K562 (cell line): ENCODE data around the gene DDC. TPM values are rescaled to one million over a fixed set of nuclear protein-coding genes. Genes with fewer than 3 reads are reported as not detected.

Experiments
- ARHGAP35 ChIP-seq: fragments of 450-650 bp; IDR thresholded peaks from 2 replicates; pipeline ENCODE4 v1.6.1; 2018; ENCODE audit not compliant: partially characterized antibody
- BRD9 ChIP-seq: fragments of 450-650 bp; IDR thresholded peaks from 2 replicates; pipeline ENCODE4 v1.6.1; 2018; ENCODE audit warnings: low read depth; ENCODE audit not compliant: partially characterized antibody
- CREB1 ChIP-seq, 2 experiments: sonication (generic) in 1 of 2; formaldehyde crosslinking in 1 of 2; IDR thresholded peaks; 2 replicates each; pipeline versions ENCODE4 v1.6.1 to v1.8.0; 2012 to 2022; ENCODE audit warnings: inconsistent platforms in 1 of 2, mild to moderate bottlenecking in 1 of 2, missing genetic modification reagents in 1 of 2, moderate library complexity in 1 of 2
- ERF ChIP-seq: fragments of 450-650 bp; formaldehyde crosslinking; IDR thresholded peaks from 2 replicates; pipeline ENCODE4 v1.4.0; 2020; ENCODE audit warnings: mild to moderate bottlenecking, mixed read lengths
- ETV6 ChIP-seq, 3 experiments: fragments of 150-350 bp in 1 of 3; sonication (generic) in 1 of 3; formaldehyde crosslinking in 1 of 3; IDR thresholded peaks; 2 replicates each; pipeline versions ENCODE4 v1.6.1 to v1.8.0; 2014 to 2022; ENCODE audit warnings: borderline replicate concordance in 2 of 3, low read depth in 2 of 3, antibody characterized with exemption in 1 of 3, low read length in 1 of 3, mild to moderate bottlenecking in 1 of 3, missing genetic modification reagents in 1 of 3
- HNRNPLL ChIP-seq: fragments of 200-400 bp; formaldehyde crosslinking; IDR thresholded peaks from 2 replicates; pipeline ENCODE4 v1.6.1; 2017; ENCODE audit warnings: low read length, low read depth, mild to moderate bottlenecking; ENCODE audit not compliant: poor library complexity, severe bottlenecking
- ID3 ChIP-seq, 2 experiments: fragments of 250-450 bp in 1 of 2; fragments of 450-650 bp in 1 of 2; sonication (Bioruptor Pico) in 1 of 2; IDR thresholded peaks; 2 replicates each; pipeline versions ENCODE4 v1.6.1 to v1.8.0; 2016 to 2021; ENCODE audit warnings: mild to moderate bottlenecking in 2 of 2, moderate library complexity in 2 of 2, missing compliant biosample characterization in 1 of 2, missing genetic modification characterization in 1 of 2
- KDM5B ChIP-seq: fragments of 200-600 bp; sonication (generic); IDR thresholded peaks from 2 replicates; pipeline ENCODE4 v1.6.1; 2012; ENCODE audit warnings: low read depth, mild to moderate bottlenecking, moderate library complexity, low read length, control low read depth, inconsistent platforms; ENCODE audit not compliant: insufficient replicate concordance
- NFYB ChIP-seq: IDR thresholded peaks from 2 replicates; pipeline ENCODE4 v1.6.1; 2011; ENCODE audit warnings: mild to moderate bottlenecking, moderate library complexity; ENCODE audit not compliant: insufficient read length; ENCODE audit errors: extremely low read depth
- NKRF ChIP-seq: fragments of 450-650 bp; IDR thresholded peaks from 2 replicates; pipeline ENCODE4 v1.6.1; 2016; ENCODE audit warnings: borderline replicate concordance
- PBX2 ChIP-seq, 2 experiments: IDR thresholded peaks in 1 of 2; conservative IDR thresholded peaks in 1 of 2; 2 replicates each; pipeline ENCODE4 v1.6.1; 2016; ENCODE audit warnings: low read depth in 2 of 2, mild to moderate bottlenecking in 1 of 2, missing compliant biosample characterization in 1 of 2, missing genetic modification characterization in 1 of 2, moderate library complexity in 1 of 2
- PRPF4 ChIP-seq: fragments of 200-400 bp; formaldehyde crosslinking; IDR thresholded peaks from one replicate; pipeline ENCODE4 v1.6.1; 2017; ENCODE audit warnings: low read length, low read depth, mild to moderate bottlenecking; ENCODE audit not compliant: insufficient read depth, poor library complexity, severe bottlenecking
- PTRF ChIP-seq: fragments of 450-650 bp; IDR thresholded peaks from 2 replicates; pipeline ENCODE4 v1.6.1; 2016; ENCODE audit warnings: mild to moderate bottlenecking, missing genetic modification characterization, missing compliant biosample characterization
- RAD21 ChIP-seq, 2 experiments: fragments of 250-450 bp in 1 of 2; fragments of 450-650 bp in 1 of 2; sonication (Bioruptor Pico) in 1 of 2; formaldehyde crosslinking in 1 of 2; IDR thresholded peaks in 1 of 2; conservative IDR thresholded peaks in 1 of 2; 2 replicates each; pipeline versions ENCODE4 v1.4.0 to v1.8.0; 2020 to 2022; ENCODE audit warnings: mild to moderate bottlenecking in 2 of 2, moderate library complexity in 1 of 2
- SETDB1 ChIP-seq: IDR thresholded peaks from one replicate; pipeline ENCODE4 v1.6.1; 2012; ENCODE audit warnings: low read length, control low read depth, inconsistent platforms
- STAG1 ChIP-seq: sonication (generic); formaldehyde crosslinking; IDR thresholded peaks from 2 replicates; pipeline ENCODE4 v1.5.0; 2020; ENCODE audit warnings: missing genetic modification reagents, borderline replicate concordance
- TCF3 ChIP-seq: sonication (generic); formaldehyde crosslinking; IDR thresholded peaks from 2 replicates; pipeline ENCODE4 v1.4.0; 2020; ENCODE audit warnings: mild to moderate bottlenecking, missing genetic modification reagents
- ZFP1 ChIP-seq: fragments of 450-650 bp; formaldehyde crosslinking; IDR thresholded peaks from 2 replicates; pipeline ENCODE4 v1.4.0; 2020; ENCODE audit warnings: mild to moderate bottlenecking, mixed read lengths
- ZNF146 ChIP-seq: IDR thresholded peaks from one replicate; pipeline ENCODE4 v1.6.1; 2018; ENCODE audit warnings: missing compliant biosample characterization; ENCODE audit not compliant: unreplicated experiment
- ZNF584 ChIP-seq: fragments of 200-800 bp; sonication (Bioruptor generic); IDR thresholded peaks from 2 replicates; pipeline ENCODE4 v1.6.1; 2016; ENCODE audit warnings: low read depth, mild to moderate bottlenecking, missing genetic modification characterization, missing compliant biosample characterization
- ZNF830 ChIP-seq: fragments of 250-450 bp; sonication (Bioruptor Pico); IDR thresholded peaks from 2 replicates; pipeline ENCODE4 v1.5.0; 2021; ENCODE audit warnings: mild to moderate bottlenecking
- polyA plus RNA-seq, 8 experiments: library from polyadenylated mRNA; depleted of rRNA in 4 of 8; stranded (reverse) in 5 of 8; unstranded in 3 of 8; fragments of >200 nt; fragmentation: Nextera tagmentation in 2 of 8; fragmentation: Illumina TruSeq in 1 of 8; extraction: Ambion mirVana in 2 of 8; extraction: Trizol in 1 of 8; gene quantifications; 2 replicates each; pipeline versions ENCODE4 v1.2.1 to v1.2.3, GENCODE V29; 2011 to 2014; ENCODE audit warnings: inconsistent platforms in 1 of 8, missing spikeins in 1 of 8
- total RNA-seq, 7 experiments: library from RNA; depleted of rRNA in 6 of 7; stranded (reverse); fragments of >200 nt in 6 of 7; fragmentation: Illumina TruSeq in 2 of 7; extraction: Trizol in 2 of 7; gene quantifications; 2 replicates each; pipeline versions ENCODE4 v1.2.1 to v1.2.3, GENCODE V29; 2011 to 2021; ENCODE audit warnings: low replicate concordance in 1 of 7

DDC gene
- total and polyA plus RNA-seq, 9 of the 15 experiments (the other 6 are each of a cell fraction or from before 2014, with no cell fraction given), result not detected

GRCh38 chr7:50534690-50535290 lies 30.4 kb downstream of the DDC start (continued):
- peak; percentile 67 for TF ChIP-seq BRD9
- TF ChIP-seq ZFP1, result no peak
- peak; percentile 20 to 37; a peak in 3 of 4 replicates for TF ChIP-seq RAD21 (CRISPR knock-in tag; conservative IDR thresholded peaks at IDR 0.05 in 1 of 2, IDR thresholded peaks at IDR 0.05 in 1 of 2)
- no peak for TF ChIP-seq ARHGAP35
- TF ChIP-seq HNRNPLL, result no peak
- TF ChIP-seq NFYB, result no peak
- TF ChIP-seq ZNF830 (CRISPR knock-in tag), result no peak
- peak; percentile 46; the same call in 1 of the 2 replicates for TF ChIP-seq ERF (CRISPR knock-in tag)
- TF ChIP-seq SETDB1, result no peak
- no peak for TF ChIP-seq PRPF4
- TF ChIP-seq ZNF146 (CRISPR knock-in tag), result no peak
- no peak for TF ChIP-seq PTRF (tag)
- TF ChIP-seq NKRF, result no peak
- no peak for TF ChIP-seq PBX2 (CRISPR knock-in tag; IDR thresholded peaks at IDR 0.05; ENCODE audit: low read depth)
- TF ChIP-seq PBX2 (tag; conservative IDR thresholded peaks at IDR 0.05; ENCODE audit: low read depth), result peak; percentile 93
- TF ChIP-seq CREB1 (IDR thresholded peaks at IDR 0.05), result peak; percentile 97
- TF ChIP-seq CREB1 (CRISPR knock-in tag; IDR thresholded peaks at IDR 0.05), result peak; percentile 93
- TF ChIP-seq KDM5B, result no peak
- TF ChIP-seq STAG1 (CRISPR knock-in tag), result no peak
- peak; percentile 63; the same call in 1 of the 2 replicates for TF ChIP-seq TCF3 (CRISPR knock-in tag)
- no peak for TF ChIP-seq ETV6 (IDR thresholded peaks at IDR 0.05; ENCODE audit: borderline replicate concordance in 1 of 2, low read depth in 2 of 2, low read length in 1 of 2)
- TF ChIP-seq ETV6 (CRISPR knock-in tag; IDR thresholded peaks at IDR 0.05; ENCODE audit: borderline replicate concordance), result no peak
- no peak for TF ChIP-seq ZNF584
- no peak for TF ChIP-seq ID3 (CRISPR knock-in tag; IDR thresholded peaks at IDR 0.05)
- TF ChIP-seq ID3 (tag; IDR thresholded peaks at IDR 0.05), result peak; percentile 50; the same call in 1 of the 2 replicates
